ENCODE data around the gene APOA4.

- no peak for TF ChIP-seq CTCF (IDR thresholded peaks at IDR 0.05)
- TF ChIP-seq EZH2 (IDR thresholded peaks at IDR 0.05): no peak
Measured at GRCh38 chr11:116864531-116864930, 41.4 kb upstream of the APOA4 start.
